Esophagus squamous epithelium (tissue), 5 donors: Measurements from ENCODE around the gene GPC1. TPM values are rescaled to one million over a fixed set of nuclear protein-coding genes. Genes with fewer than 3 reads are reported as not detected.

ENCODE experiments used
- DNase-seq: peaks from one replicate; lab custom pipeline; 2025; lab: John Stamatoyannopoulos, UW
- H3K27ac ChIP-seq, 4 donors: fragments of 200-600 bp; sonication (generic); one replicate each; pipeline ENCODE4 v1.5.1; 2016 to 2019; ENCODE audit warnings: mild to moderate bottlenecking in 1 of 4
- H3K27me3 ChIP-seq, 4 donors: fragments of 200-600 bp; sonication (generic); 1 replicate in 3 of 4; 2 replicates in 1 of 4; pipeline versions ENCODE4 v1.5.1 to v1.6.0; 2017 to 2021; ENCODE audit warnings: antibody characterized with exemption in 1 of 4
- H3K36me3 ChIP-seq, 3 donors: fragments of 200-600 bp; sonication (generic); one replicate each; pipeline ENCODE4 v1.5.1; 2016 to 2019
- H3K4me1 ChIP-seq, 3 donors: fragments of 200-600 bp; sonication (generic); one replicate each; pipeline ENCODE4 v1.5.1; 2017 to 2019
- H3K4me3 ChIP-seq, 4 donors: fragments of 200-600 bp; sonication (generic); 1 replicate in 3 of 4; 2 replicates in 1 of 4; pipeline ENCODE4 v1.5.1; 2016 to 2019; ENCODE audit warnings: mild to moderate bottlenecking in 2 of 4, moderate library complexity in 1 of 4
- H3K9me3 ChIP-seq, 3 donors: fragments of 200-600 bp; sonication (generic); one replicate each; pipeline ENCODE4 v1.5.1; 2016 to 2019
- POLR2A ChIP-seq, 4 donors: fragments of 450-650 bp; IDR thresholded peaks; one replicate each; pipeline ENCODE4 v1.6.1; 2017; ENCODE audit warnings: antibody characterized with exemption in 4 of 4, mild to moderate bottlenecking in 4 of 4, moderate library complexity in 3 of 4
- WGBS, 2 donors: methylation state at CpG; one replicate each; pipeline ENCODE4 v1.1.5; 2018; 5-methylcytosine and 5-hydroxymethylcytosine counted together
- intact Hi-C: fragments of 100-400 bp; cut with DNase I; formaldehyde crosslinking; loops from one replicate; pipeline ENCODE4 v1.15.0; 2022
- total RNA-seq, 4 donors: library from RNA; depleted of rRNA; stranded (reverse); fragments of >200 nt; gene quantifications; one replicate each; pipeline ENCODE4 v1.1.0, GENCODE V29; 2016
- TF ChIP-seq, protein P1 (sequence below), 6 experiments: fragments of 450-650 bp in 4 of 6; fragments of 200-600 bp in 2 of 6; sonication (generic) in 2 of 6; IDR thresholded peaks; one replicate each; pipeline ENCODE4 v1.5.1; 2016 to 2019; ENCODE audit warnings: antibody characterized with exemption in 6 of 6, mild to moderate bottlenecking in 4 of 6, moderate library complexity in 4 of 6
- donor health status: DM: yes; HTN: yes; CAD: no.

Gene GPC1
- total RNA-seq, 4 donors from 2014 or later, result 59.3 to 129 (median 78.6) TPM

DNA sequence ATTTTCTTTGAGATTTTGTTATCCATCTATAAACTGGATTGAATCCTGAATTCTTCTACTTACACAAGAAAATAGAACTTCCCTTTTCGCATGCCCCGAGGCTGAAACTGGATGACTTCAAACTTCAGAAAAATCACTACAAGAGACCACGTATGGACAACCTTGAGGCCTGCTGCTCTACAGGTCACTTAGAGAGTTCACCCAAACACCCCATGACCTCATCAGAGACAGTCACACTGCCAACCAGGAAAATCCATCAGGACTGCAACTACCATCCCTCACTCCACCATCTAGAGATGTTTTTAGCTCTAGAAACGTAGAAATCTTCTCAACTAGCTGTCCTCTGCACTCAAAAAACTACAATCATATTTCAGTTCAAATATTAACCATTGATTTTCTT is 18.6 kb upstream of the GPC1 start:
- no peak for DNase-seq
- intact Hi-C loops, result no loop called here
- H3K4me3 ChIP-seq, result no peak overlapping the region
- TF ChIP-seq POLR2A (IDR thresholded peaks at IDR 0.05), result no peak
- TF ChIP-seq, protein P1, sequence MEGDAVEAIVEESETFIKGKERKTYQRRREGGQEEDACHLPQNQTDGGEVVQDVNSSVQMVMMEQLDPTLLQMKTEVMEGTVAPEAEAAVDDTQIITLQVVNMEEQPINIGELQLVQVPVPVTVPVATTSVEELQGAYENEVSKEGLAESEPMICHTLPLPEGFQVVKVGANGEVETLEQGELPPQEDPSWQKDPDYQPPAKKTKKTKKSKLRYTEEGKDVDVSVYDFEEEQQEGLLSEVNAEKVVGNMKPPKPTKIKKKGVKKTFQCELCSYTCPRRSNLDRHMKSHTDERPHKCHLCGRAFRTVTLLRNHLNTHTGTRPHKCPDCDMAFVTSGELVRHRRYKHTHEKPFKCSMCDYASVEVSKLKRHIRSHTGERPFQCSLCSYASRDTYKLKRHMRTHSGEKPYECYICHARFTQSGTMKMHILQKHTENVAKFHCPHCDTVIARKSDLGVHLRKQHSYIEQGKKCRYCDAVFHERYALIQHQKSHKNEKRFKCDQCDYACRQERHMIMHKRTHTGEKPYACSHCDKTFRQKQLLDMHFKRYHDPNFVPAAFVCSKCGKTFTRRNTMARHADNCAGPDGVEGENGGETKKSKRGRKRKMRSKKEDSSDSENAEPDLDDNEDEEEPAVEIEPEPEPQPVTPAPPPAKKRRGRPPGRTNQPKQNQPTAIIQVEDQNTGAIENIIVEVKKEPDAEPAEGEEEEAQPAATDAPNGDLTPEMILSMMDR (IDR thresholded peaks at IDR 0.05), result no peak
- peaks cover 0 to 4% (median 0%) of the 10 kb centered on the region in 4 donors for H3K27me3 ChIP-seq
- peaks cover 0 to 32% (median 15%) of the 10 kb centered on the region in 3 donors for H3K9me3 ChIP-seq
- no peaks in the 10 kb centered on the region for H3K36me3 ChIP-seq
- 69 to 82% methylated on average over 4 of the region's 4 CpGs for WGBS, 2 donors
- H3K4me1 ChIP-seq, result peaks cover 0 to 7% (median 0%) of the 10 kb centered on the region in 3 donors
- no peak overlapping the region for H3K27ac ChIP-seq

DNA sequence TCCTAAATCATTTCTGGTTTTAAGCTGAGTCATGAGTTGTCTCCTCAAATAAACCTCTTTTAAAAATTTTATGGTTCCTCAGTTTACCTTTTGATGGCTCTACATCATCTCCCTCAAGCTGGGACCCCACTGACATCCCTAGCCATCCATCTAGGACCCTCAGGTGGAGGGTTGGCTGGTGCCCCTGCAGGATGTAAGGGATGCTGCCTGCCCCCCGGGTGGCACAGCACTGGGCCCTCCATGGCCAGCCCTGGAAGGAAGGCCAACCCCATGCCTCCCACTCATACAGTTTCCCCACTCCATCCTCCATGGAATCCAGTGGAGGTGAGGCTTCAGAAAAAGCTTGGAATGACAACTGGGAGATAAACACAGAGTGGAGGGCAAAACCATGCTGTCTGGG is 17.2 kb upstream of the GPC1 start:
- H3K9me3 ChIP-seq, result peaks cover 0 to 37% (median 15%) of the 10 kb centered on the region in 3 donors
- TF ChIP-seq, protein P1 (IDR thresholded peaks at IDR 0.05), result no peak
- no peak for TF ChIP-seq POLR2A (IDR thresholded peaks at IDR 0.05)
- intact Hi-C loops, result no loop called here
- no peaks in the 10 kb centered on the region for H3K4me1 ChIP-seq
- 80% methylated on average over 1 of the region's 1 CpG; no CpG with 5 or more reads in 1 of the 2 donors for WGBS, 2 donors
- no peaks in the 10 kb centered on the region for H3K36me3 ChIP-seq
- no peak for DNase-seq
- H3K4me3 ChIP-seq, result no peak overlapping the region
- H3K27ac ChIP-seq, result no peak overlapping the region
- H3K27me3 ChIP-seq, result peaks cover 0 to 4% (median 0%) of the 10 kb centered on the region in 4 donors

DNA sequence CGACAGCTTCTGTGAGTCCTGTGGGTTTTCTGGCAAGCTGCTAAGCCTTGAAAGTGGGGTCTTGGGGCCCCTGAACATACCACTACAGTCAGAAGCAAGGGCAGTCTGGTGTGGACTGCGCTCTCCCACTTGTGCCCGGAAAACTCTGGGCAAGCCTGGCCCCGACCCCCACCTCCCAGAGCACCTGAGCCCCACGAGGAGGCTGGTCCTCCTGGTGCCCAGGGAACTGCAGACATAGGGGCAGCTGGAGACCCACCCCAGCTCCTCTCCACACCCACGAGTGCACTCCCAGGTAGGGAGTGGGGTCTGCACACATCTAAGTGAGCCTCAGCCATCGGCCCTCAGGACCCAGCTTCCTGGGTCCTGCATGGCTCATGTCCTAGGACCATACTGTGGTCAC is 16.2 kb upstream of the GPC1 start:
- Histone ChIP-seq H3K27ac (no peak overlapping the region), H3K4me1 (no peaks in the 10 kb centered on the region), H3K9me3 (peaks cover 0 to 37% (median 15%) of the 10 kb centered on the region in 3 donors), H3K36me3 (no peaks in the 10 kb centered on the region), H3K27me3 (peaks cover 0 to 4% (median 0%) of the 10 kb centered on the region in 4 donors), H3K4me3 (no peak overlapping the region)
- intact Hi-C loops, result no loop called here
- TF ChIP-seq POLR2A (IDR thresholded peaks at IDR 0.05), result no peak
- TF ChIP-seq, protein P1 (IDR thresholded peaks at IDR 0.05), result no peak
- 62 to 74% methylated on average over 3 to 6 of the region's 7 CpGs for WGBS, 2 donors
- DNase-seq, result no peak

DNA sequence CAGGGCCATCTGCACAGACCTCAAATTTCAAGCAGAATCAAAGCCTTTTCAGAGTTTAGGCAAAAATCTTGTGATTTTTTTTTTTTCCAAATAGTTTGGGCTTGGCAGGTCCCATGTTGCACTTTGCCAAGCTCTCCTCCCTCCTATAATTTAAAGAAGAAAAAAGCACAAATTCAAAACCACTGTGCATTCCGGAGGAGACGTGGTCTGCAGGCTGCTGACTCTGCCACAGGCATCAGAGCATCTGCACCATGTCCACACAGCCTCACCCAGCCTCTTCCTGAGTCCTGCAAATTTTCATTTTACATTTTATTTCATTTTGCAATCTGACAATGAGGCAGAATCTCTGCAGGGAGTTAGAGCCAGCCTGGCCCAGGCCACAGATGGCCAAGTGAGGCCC is 15.7 kb upstream of the GPC1 start:
- Histone ChIP-seq H3K27me3 (peaks cover 0 to 6% (median 0%) of the 10 kb centered on the region in 4 donors), H3K36me3 (no peaks in the 10 kb centered on the region), H3K9me3 (peaks cover 0 to 37% (median 15%) of the 10 kb centered on the region in 3 donors), H3K27ac (no peak overlapping the region), H3K4me3 (no peak overlapping the region), H3K4me1 (no peaks in the 10 kb centered on the region)
- intact Hi-C loops, result no loop called here
- WGBS, 2 donors, result 54 to 73% methylated on average over 2 of the region's 2 CpGs
- TF ChIP-seq POLR2A (IDR thresholded peaks at IDR 0.05), result no peak
- TF ChIP-seq, protein P1 (IDR thresholded peaks at IDR 0.05), result no peak
- DNase-seq, result no peak

DNA sequence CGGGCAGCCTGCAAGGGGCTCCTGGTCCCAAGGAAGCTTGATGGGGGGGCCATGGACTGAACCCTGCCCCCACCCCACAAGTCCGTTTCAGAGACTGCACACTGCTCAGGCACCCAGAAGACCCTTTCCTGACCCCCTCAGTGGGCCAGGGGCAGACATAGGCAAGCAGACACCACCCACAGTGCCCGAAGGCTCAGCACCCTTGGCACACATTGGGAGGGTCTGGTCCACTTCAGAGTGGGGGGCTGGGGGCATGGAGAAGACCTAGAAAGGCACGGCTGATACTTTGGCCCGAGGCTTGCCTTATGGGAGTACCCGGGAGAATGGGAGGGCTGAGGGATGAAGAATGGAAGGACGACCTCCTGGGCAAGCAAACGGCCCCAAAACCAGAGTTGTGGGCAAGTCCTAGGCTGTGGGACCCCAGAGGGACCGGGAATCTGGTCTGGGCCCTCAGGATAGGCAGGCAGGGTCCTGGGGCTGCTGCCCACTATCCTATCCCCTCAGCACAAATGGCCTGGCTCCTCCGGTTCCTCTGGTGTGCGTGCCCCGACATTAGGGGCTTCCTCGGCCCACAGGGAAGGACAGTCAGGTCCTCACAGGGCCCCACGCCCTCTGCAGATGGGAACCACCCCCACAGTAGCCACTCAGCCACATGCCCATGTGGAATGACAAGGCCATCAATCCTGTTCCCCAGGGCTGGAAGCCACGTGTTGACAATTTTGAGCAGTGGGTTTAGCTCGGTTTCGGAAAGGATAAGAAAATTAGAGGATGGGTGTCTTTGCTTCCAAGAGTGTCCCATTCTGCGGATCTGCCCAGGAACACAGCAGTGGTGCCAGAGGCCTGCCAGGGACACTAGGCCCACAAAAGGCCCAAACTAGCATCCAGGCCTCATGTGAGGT is 15.0 kb upstream of the GPC1 start:
- Histone ChIP-seq H3K27me3 (peaks cover 0 to 8% (median 0%) of the 10 kb centered on the region in 4 donors), H3K9me3 (peaks cover 0 to 37% (median 15%) of the 10 kb centered on the region in 3 donors), H3K4me3 (no peak overlapping the region), H3K36me3 (no peaks in the 10 kb centered on the region), H3K4me1 (no peaks in the 10 kb centered on the region), H3K27ac (no peak overlapping the region)
- WGBS, 2 donors, result 82 to 90% methylated on average over 4 to 7 of the region's 18 CpGs
- no peak for TF ChIP-seq POLR2A (IDR thresholded peaks at IDR 0.05)
- TF ChIP-seq, protein P1 (IDR thresholded peaks at IDR 0.05), result no peak
- intact Hi-C loops, result no loop called here
- DNase-seq, result no peak
